Psoas muscle (tissue), 8 donors: ENCODE measurements around the gene WFDC5. TPM values are rescaled to one million over a fixed set of nuclear protein-coding genes. Genes with fewer than 3 reads are reported as not detected.

Source experiments
- ATAC-seq, 4 donors: fragments of 200-7000 bp; cut with Tn5 transposase; one replicate each; pipeline ENCODE4 v1.9.1; 2020; ENCODE audit warnings: moderate library complexity in 3 of 4, mild to moderate bottlenecking in 2 of 4
- DNase-seq, 2 donors: peaks; one replicate each; pipeline ENCODE4 v3.0.0-alpha.2; 2020
- H3K27ac ChIP-seq: fragments of 200-600 bp; one replicate; pipeline ENCODE4 v1.8.0; 2022
- H3K27me3 ChIP-seq, 3 donors: fragments of 200-600 bp in 1 of 3; one replicate each; pipeline versions ENCODE4 v1.6.1 to v1.8.0; 2013 to 2022; ENCODE audit warnings: low read length in 2 of 3, mild to moderate bottlenecking in 2 of 3, moderate library complexity in 1 of 3; ENCODE audit not compliant: insufficient read depth in 3 of 3
- H3K36me3 ChIP-seq, 2 donors: fragments of 200-600 bp in 1 of 2; one replicate each; pipeline versions ENCODE4 v1.6.1 to v1.8.0; 2013 to 2022; ENCODE audit warnings: low read depth in 1 of 2, mild to moderate bottlenecking in 1 of 2, moderate library complexity in 1 of 2; ENCODE audit not compliant: insufficient read depth in 1 of 2
- H3K4me1 ChIP-seq: fragments of 200-600 bp; one replicate; pipeline ENCODE4 v1.8.0; 2022
- H3K4me3 ChIP-seq: fragments of 200-600 bp; one replicate; pipeline ENCODE4 v1.8.0; 2022; ENCODE audit warnings: mild to moderate bottlenecking
- H3K9me3 ChIP-seq: fragments of 200-600 bp; one replicate; pipeline ENCODE4 v1.8.0; 2022
- WGBS, 3 donors: extraction: QIAGEN DNeasy Blood & Tissue Kit; methylation state at CpG; one replicate each; pipeline versions ENCODE4 v1.1.6 to v1.1.7; 2013; 5-methylcytosine and 5-hydroxymethylcytosine counted together
- intact Hi-C, 2 donors: fragments of 100-400 bp; cut with DNase I; formaldehyde crosslinking; loops; one replicate each; pipeline versions ENCODE4 v1.11.0 to v1.14.2; 2022
- polyA plus RNA-seq, 3 donors: library from polyadenylated mRNA; stranded (reverse); fragments of 200-250 nt; gene quantifications; one replicate each; pipeline ENCODE4 v1.2.3, GENCODE V29; 2013
- total RNA-seq, 4 donors: library from RNA; stranded (reverse); fragmentation: NEBNext Ultra II Directional in 2 of 4; extraction: Animal tissue kit (Norgen Biotek cat#: 25700) in 2 of 4; gene quantifications; one replicate each; pipeline versions ENCODE4 v1.2.1 to v1.2.4, GENCODE V29; 2021 to 2023
- TF ChIP-seq, protein P1 (sequence below): fragments of 200-600 bp; IDR thresholded peaks from one replicate; pipeline ENCODE4 v1.8.0; 2022; ENCODE audit warnings: antibody characterized with exemption
- donor health status: healthy with polysubstance abuse.
- donor health status: DM: no; HTN: no; CAD: no; lungs with moderate emphysema.
- donor health status: Bipolar disorder and iron deficiency.
- donor health status: healthy.
- donor health status: DM: yes; HTN: yes; CAD: no.
- donor health status: DM: no; HTN: no; CAD: no.
- donor health status: DM: no; HTN: no; CAD: no.
- donor health status: DM: yes; HTN: yes; CAD: no.

WFDC5 gene
- total and polyA plus RNA-seq, 7 donors: not detected

DNA sequence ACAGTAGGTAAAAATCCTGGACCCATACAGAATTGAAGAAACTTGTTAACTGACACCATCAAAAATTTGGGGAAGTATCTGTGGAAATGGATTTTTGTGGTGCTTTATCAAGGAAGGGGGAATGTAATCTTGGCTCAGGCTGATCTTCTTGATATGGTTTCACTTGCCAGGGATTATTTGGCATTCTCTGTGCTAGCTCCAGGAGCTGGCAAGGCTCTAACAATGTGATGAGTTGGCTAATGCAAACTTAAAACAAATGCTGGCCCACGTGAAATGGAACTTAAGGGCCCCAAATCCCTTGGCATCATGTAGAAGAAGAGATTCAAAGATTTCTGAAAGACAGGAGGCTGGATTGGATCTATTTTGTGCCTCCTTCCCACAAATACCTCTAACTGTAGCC is 27.2 kb downstream of the WFDC5 start:
- H3K27ac ChIP-seq: no peak overlapping the region
- no peak for DNase-seq
- ATAC-seq: no peak
- 24 to 67% (median 37%) methylated on average over 1 of the region's 1 CpG for WGBS, 3 donors
- no peaks in the 10 kb centered on the region for H3K9me3 ChIP-seq
- peaks cover 4% of the 10 kb centered on the region for H3K4me1 ChIP-seq
- peaks cover 0 to 2% of the 10 kb centered on the region in 2 donors for H3K36me3 ChIP-seq
- H3K4me3 ChIP-seq: no peak overlapping the region
- H3K27me3 ChIP-seq: no peaks in the 10 kb centered on the region
- intact Hi-C loops: no loop called here
- TF ChIP-seq, protein P1, sequence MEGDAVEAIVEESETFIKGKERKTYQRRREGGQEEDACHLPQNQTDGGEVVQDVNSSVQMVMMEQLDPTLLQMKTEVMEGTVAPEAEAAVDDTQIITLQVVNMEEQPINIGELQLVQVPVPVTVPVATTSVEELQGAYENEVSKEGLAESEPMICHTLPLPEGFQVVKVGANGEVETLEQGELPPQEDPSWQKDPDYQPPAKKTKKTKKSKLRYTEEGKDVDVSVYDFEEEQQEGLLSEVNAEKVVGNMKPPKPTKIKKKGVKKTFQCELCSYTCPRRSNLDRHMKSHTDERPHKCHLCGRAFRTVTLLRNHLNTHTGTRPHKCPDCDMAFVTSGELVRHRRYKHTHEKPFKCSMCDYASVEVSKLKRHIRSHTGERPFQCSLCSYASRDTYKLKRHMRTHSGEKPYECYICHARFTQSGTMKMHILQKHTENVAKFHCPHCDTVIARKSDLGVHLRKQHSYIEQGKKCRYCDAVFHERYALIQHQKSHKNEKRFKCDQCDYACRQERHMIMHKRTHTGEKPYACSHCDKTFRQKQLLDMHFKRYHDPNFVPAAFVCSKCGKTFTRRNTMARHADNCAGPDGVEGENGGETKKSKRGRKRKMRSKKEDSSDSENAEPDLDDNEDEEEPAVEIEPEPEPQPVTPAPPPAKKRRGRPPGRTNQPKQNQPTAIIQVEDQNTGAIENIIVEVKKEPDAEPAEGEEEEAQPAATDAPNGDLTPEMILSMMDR: no peak

DNA sequence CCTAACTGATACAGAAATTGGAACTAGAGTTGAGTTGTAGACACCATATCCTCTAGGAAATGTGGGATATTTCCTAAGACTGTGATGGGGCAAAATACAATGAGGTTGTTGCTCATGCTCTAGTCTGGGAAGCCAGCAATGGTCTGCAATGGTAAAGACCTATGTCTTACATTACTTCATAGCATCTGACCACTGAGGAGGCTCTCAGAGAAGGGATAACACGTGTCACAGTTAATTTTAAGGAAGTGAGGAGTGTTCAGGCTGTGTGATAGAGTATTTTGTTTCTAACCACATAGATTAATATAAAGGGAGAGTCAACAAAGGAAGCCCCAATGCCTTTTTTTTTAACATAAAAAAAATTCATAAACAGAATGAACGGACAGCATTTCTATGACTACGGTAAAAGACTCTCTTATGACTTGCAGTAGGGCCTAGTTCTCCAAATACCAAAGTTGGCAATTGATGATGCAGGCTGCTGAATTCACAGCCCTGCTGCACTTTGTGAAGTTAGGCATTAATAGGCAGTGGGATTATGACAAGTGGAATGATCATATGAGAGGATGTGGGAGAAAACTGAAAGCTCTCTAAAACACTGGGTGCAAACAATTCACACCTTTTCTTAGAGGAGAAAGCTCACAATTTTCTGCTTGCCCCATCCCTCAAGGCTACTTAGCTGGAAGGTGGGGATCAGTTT is 27.7 kb downstream of the WFDC5 start:
- Histone ChIP-seq H3K27me3 (no peaks in the 10 kb centered on the region), H3K4me3 (no peak overlapping the region), H3K27ac (no peak overlapping the region), H3K4me1 (peaks cover 4% of the 10 kb centered on the region), H3K9me3 (peaks cover 5% of the 10 kb centered on the region), H3K36me3 (peaks cover 0 to 2% of the 10 kb centered on the region in 2 donors)
- DNase-seq: no peak
- TF ChIP-seq, protein P1: no peak
- WGBS, 3 donors: 68 to 83% (median 76%) methylated on average over 3 of the region's 3 CpGs
- no peak for ATAC-seq
- intact Hi-C loops: no loop called here

DNA sequence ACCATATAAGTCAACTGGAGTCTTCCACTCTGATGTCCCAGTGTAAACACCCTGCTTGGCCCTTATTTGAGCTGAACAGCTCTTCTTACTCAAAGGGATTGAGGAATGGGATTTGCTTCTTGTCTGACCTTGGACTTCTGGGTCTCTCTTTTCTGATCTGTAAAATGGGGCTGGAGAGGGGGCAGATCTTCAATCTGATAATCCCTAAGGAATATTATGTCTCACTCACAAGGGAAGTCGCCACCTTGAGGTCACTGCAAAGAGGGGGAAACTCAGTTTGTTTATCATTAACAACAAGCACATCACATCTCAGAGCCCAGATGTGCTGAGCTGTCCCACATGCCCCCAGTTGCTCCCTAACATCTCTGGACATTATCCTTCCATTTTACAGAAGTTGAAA is 29.1 kb downstream of the WFDC5 start:
- TF ChIP-seq, protein P1: no peak
- no peak for ATAC-seq
- H3K9me3 ChIP-seq: peaks cover 6% of the 10 kb centered on the region
- no peaks in the 10 kb centered on the region for H3K27me3 ChIP-seq
- WGBS, 3 donors: 97 to 100% (median 100%) methylated on average over 1 of the region's 1 CpG
- H3K4me3 ChIP-seq: no peak overlapping the region
- peaks cover 4% of the 10 kb centered on the region for H3K4me1 ChIP-seq
- DNase-seq: no peak
- intact Hi-C loops: no loop called here
- H3K36me3 ChIP-seq: peaks cover 6 to 9% of the 10 kb centered on the region in 2 donors
- no peak overlapping the region for H3K27ac ChIP-seq

DNA sequence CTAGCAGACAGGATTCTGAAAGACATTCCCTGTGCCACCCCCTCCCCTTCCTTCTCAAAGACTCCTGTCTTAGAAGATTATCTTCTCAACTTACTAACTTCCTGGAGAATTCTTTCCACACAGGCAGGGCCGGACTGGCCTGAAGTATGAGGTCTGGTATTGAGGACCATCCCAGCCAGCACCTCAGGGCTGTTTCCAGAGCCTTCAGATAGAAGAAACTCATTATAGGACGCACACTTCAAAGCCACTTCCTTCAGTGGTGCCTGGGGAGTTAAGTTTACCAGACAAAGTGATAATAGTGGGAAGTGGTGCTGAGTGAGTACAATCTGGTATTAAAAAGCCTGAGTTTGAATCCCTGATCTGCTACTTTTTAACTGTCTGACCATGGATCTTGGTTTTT is 29.7 kb downstream of the WFDC5 start:
- ATAC-seq (no peak), DNase-seq (no peak)
- no peak overlapping the region for H3K27ac ChIP-seq
- intact Hi-C loops: no loop called here
- peaks cover 6 to 14% of the 10 kb centered on the region in 2 donors for H3K36me3 ChIP-seq
- H3K4me1 ChIP-seq: peaks cover 4% of the 10 kb centered on the region
- WGBS, 3 donors: 65 to 77% (median 72%) methylated on average over 2 of the region's 2 CpGs
- TF ChIP-seq, protein P1: no peak
- no peaks in the 10 kb centered on the region for H3K27me3 ChIP-seq
- peaks cover 6% of the 10 kb centered on the region for H3K9me3 ChIP-seq
- no peak overlapping the region for H3K4me3 ChIP-seq

DNA sequence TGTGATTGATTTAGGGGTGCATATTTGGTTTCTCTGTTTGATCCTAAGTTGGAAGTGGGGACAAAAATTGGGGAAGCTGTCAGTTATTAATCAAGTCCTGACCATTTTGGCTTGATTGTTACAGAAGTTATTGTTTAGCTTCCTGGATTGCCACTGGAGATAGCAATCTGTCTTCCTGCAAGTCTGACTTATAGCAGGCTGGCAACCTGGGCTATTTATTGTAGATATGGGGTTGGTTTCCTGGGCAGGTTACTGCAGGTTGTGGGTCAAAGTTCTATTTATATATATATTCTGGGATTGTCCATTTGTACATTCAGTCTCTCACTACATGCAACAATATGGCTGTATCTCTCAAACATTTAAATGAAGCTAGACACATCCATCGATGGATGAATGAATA is 31.8 kb downstream of the WFDC5 start:
- WGBS, 3 donors: 94 to 100% (median 100%) methylated on average over 1 of the region's 1 CpG
- TF ChIP-seq, protein P1: no peak
- H3K36me3 ChIP-seq: peaks cover 4 to 17% of the 10 kb centered on the region in 2 donors

More for the DNA sequence above, 31.8 kb downstream of the WFDC5 start:
- Histone ChIP-seq H3K27ac (no peak overlapping the region), H3K4me3 (no peak overlapping the region), H3K4me1 (peaks cover 4% of the 10 kb centered on the region), H3K27me3 (no peaks in the 10 kb centered on the region), H3K9me3 (peaks cover 6% of the 10 kb centered on the region)
- DNase-seq (no peak), ATAC-seq (no peak)
- intact Hi-C loops: no loop called here
